ENCODE measurements around the gene MTCL1.

The MTCL1 gene

GRCh38 chr18:8762968-8763367 lies 57.6 kb downstream of the MTCL1 start:
- H3K4me3 ChIP-seq (ENCODE audit: low read depth, low read length), result no peak overlapping the region
- no peak for TF ChIP-seq CTCF (IDR thresholded peaks at IDR 0.05; ENCODE audit: insufficient read depth, low read length, missing control alignments)
- POLR2A ChIA-PET, result no interaction called here
- DNase-seq (ENCODE audit: low read depth, low spot score), result no peak
- CTCF ChIA-PET, result interaction anchor here (0.9 kb wide), 1 partner anchor 14 kb away, joined by 3 read pairs; no protein-coding TSS in a partner anchor

- ChIA-PET CTCF (interaction anchor here (0.9 kb wide), 1 partner anchor 13 kb away, joined by 3 read pairs; no protein-coding TSS in a partner anchor), POLR2A (no interaction called here)
- no peak for DNase-seq (ENCODE audit: low read depth, low spot score)
- TF ChIP-seq CTCF (IDR thresholded peaks at IDR 0.05; ENCODE audit: insufficient read depth, low read length, missing control alignments), result no peak
- no peak overlapping the region for H3K4me3 ChIP-seq (ENCODE audit: low read depth, low read length)
Observed at GRCh38 chr18:8763611-8764010, 58.3 kb downstream of the MTCL1 start.

- ChIA-PET CTCF (interaction anchor here (0.6 to 2.0 kb wide), 10 partner anchors 9 to 222 kb away, joined by 3 to 6 read pairs (median 3); no protein-coding TSS in a partner anchor), POLR2A (interaction anchor here (0.7 to 1.5 kb wide), 2 partner anchors 9 to 19 kb away, joined by 3 read pairs; no protein-coding TSS in a partner anchor)
- no peak overlapping the region for H3K4me3 ChIP-seq (ENCODE audit: low read depth, low read length)
- DNase-seq (ENCODE audit: low read depth, low spot score), result no peak
- TF ChIP-seq CTCF (IDR thresholded peaks at IDR 0.05; ENCODE audit: insufficient read depth, low read length, missing control alignments), result no peak
Observed at GRCh38 chr18:8765783-8766463, 60.6 kb downstream of the MTCL1 start.

DNA sequence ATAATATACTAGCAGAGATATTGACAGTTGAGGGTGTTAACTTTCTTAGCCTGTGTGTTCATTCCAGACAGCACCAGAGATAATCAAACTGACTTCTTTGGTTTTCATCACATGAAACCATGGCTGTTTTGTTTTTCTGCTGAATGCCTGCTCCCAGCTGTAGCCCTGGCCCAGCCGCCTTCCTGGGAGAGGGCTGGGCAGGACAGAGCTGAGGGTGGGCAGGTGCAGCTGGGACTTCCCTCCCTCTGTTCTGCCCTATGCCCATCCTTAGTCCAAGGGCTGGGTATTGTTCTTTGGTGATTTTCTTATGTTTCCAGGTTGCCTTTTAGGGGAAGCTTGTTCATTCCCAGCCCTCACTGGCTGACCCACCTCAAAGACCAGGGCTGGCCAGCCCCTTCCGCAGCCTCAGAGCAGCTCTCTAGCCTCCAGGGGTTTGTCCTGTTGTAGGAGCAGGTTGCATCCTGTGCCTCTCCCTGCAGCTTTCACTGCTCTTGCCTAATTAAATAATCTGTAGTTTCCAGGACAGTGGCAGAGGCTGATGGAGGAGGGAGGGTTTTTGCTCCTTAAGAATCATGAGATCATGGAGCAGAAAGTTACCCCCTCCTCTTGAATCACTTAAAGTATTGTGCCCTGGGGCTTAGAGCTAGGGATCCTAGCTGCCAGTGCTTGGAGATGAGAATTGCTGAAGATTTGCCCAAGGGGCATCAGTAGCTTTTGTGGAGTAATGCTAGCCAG lies 61.4 kb downstream of the MTCL1 start:
- POLR2A ChIA-PET, result interaction anchor here (1.5 kb wide), 1 partner anchor 8 kb away, joined by 3 read pairs; no protein-coding TSS in a partner anchor
- DNase-seq (ENCODE audit: low read depth, low spot score), result no peak
- CTCF ChIA-PET, result interaction anchor here (0.6 to 2.0 kb wide), 7 partner anchors 9 to 221 kb away, joined by 3 to 6 read pairs (median 3); no protein-coding TSS in a partner anchor
- H3K4me3 ChIP-seq (ENCODE audit: low read depth, low read length), result no peak overlapping the region
- no peak for TF ChIP-seq CTCF (IDR thresholded peaks at IDR 0.05; ENCODE audit: insufficient read depth, low read length, missing control alignments)

GRCh38 chr18:8767340-8767739 lies 62.0 kb downstream of the MTCL1 start:
- CTCF ChIA-PET, result interaction anchor here (0.9 kb wide), 1 partner anchor 71 kb away, joined by 3 read pairs; no protein-coding TSS in a partner anchor

More at GRCh38 chr18:8767340-8767739, 62.0 kb downstream of the MTCL1 start:
- POLR2A ChIA-PET, result no interaction called here
- no peak overlapping the region for H3K4me3 ChIP-seq (ENCODE audit: low read depth, low read length)
- TF ChIP-seq CTCF (IDR thresholded peaks at IDR 0.05; ENCODE audit: insufficient read depth, low read length, missing control alignments), result no peak
- no peak for DNase-seq (ENCODE audit: low read depth, low spot score)
